ENCODE results near the gene PAXIP1.
"Not testable (repeated sequence)": the region's sequence is repeated elsewhere in the genome, so short reads cannot be mapped to it uniquely, and the experiment has no call there.

PAXIP1 gene

GRCh38 chr7:155038335-155038734, 35.4 kb upstream of the PAXIP1 start:
- Histone ChIP-seq H4K12ac (ENCODE audit: low read depth, low read length) (no peak overlapping the region), H3K4me3 (ENCODE audit: low read depth, low read length) (no peak overlapping the region), H3K27me3 (ENCODE audit: insufficient read depth, low read length) (no peaks in the 10 kb centered on the region), H2AFZ (ENCODE audit: insufficient read depth, low read length, poor library complexity) (no peak overlapping the region), H3K9ac (ENCODE audit: low read length) (no peak overlapping the region), H3K18ac (ENCODE audit: low read length) (no peak overlapping the region), H2AK5ac (ENCODE audit: low read length) (no peak overlapping the region), H3K23ac (ENCODE audit: low read length) (no peak overlapping the region), H4K8ac (ENCODE audit: low read depth, low read length) (no peak overlapping the region), H3K4me1 (ENCODE audit: control insufficient read depth in 1 of 2, insufficient read depth in 2 of 2, low read length in 2 of 2) (no peaks in the 10 kb centered on the region), H2BK12ac (ENCODE audit: low read length) (no peak overlapping the region), H2BK120ac (ENCODE audit: insufficient read depth, low read length, poor library complexity) (no peak overlapping the region), H3K79me1 (ENCODE audit: low read length) (no peaks in the 10 kb centered on the region), H3K79me2 (ENCODE audit: control insufficient read depth, insufficient read depth, low read length, poor library complexity) (no peaks in the 10 kb centered on the region), H3K9me3 (ENCODE audit: insufficient read depth, low read depth, low read length) (no peaks in the 10 kb centered on the region), H4K91ac (ENCODE audit: low read depth, low read length) (no peak overlapping the region), H2BK5ac (ENCODE audit: low read depth, low read length, poor library complexity) (no peak overlapping the region), H3K14ac (ENCODE audit: low read length) (no peak overlapping the region), H3K36me3 (ENCODE audit: control insufficient read depth in 1 of 2, insufficient read depth in 2 of 2, low read length in 2 of 2) (no peaks in the 10 kb centered on the region), H3K4ac (ENCODE audit: low read depth, low read length) (no peak overlapping the region), H3K27ac (ENCODE audit: low read depth, low read length) (no peak overlapping the region), H3K4me2 (ENCODE audit: low read length) (no peak overlapping the region)
- DNase-seq, result no peak
- no CpG with 5 or more reads among the region's 4 CpGs for WGBS (ENCODE audit: extremely low coverage, insufficient coverage, insufficient read length)

- not testable (repeated sequence) for DNase-seq
- WGBS (ENCODE audit: extremely low coverage, insufficient coverage, insufficient read length), result no CpG with 5 or more reads among the region's 15 CpGs
Measured at GRCh38 chr7:155034495-155034894, 31.6 kb upstream of the PAXIP1 start.

DNA sequence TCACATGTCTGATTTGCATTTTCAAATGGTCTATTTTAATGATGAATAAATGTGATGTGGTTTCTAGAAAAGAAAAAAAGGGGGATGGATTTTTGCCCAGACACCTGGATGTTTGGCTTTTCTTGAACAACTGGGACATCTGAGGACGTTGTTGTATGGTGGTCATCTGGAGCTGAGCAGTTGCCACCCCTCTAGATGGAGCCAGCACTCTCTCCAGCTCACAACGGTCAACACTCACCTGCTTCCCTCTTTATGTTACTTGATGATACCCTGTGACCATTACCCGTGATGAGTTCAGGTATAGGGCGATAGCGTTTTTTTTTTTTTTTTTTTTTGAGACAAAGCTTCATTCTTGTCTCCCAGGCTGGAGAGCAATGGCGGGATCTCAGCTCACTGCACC, 30.1 kb upstream of the PAXIP1 start:
- H3K4me2 ChIP-seq (ENCODE audit: low read length), result no peak overlapping the region

More at GRCh38 chr7:155034495-155034894, 31.6 kb upstream of the PAXIP1 start:
- not testable (repeated sequence) for H2BK12ac ChIP-seq (ENCODE audit: low read length); H2BK120ac ChIP-seq (ENCODE audit: insufficient read depth, low read length, poor library complexity); H3K4me2 ChIP-seq (ENCODE audit: low read length); H3K4me3 ChIP-seq (ENCODE audit: low read depth, low read length); H3K4me1 ChIP-seq (ENCODE audit: control insufficient read depth in 1 of 2, insufficient read depth in 2 of 2, low read length in 2 of 2); H3K14ac ChIP-seq (ENCODE audit: low read length); H4K12ac ChIP-seq (ENCODE audit: low read depth, low read length); H3K18ac ChIP-seq (ENCODE audit: low read length); H2AK5ac ChIP-seq (ENCODE audit: low read length); H4K8ac ChIP-seq (ENCODE audit: low read depth, low read length); H3K36me3 ChIP-seq (ENCODE audit: control insufficient read depth in 1 of 2, insufficient read depth in 2 of 2, low read length in 2 of 2); H3K27ac ChIP-seq (ENCODE audit: low read depth, low read length); H2AFZ ChIP-seq (ENCODE audit: insufficient read depth, low read length, poor library complexity); H3K79me2 ChIP-seq (ENCODE audit: control insufficient read depth, insufficient read depth, low read length, poor library complexity); H3K23ac ChIP-seq (ENCODE audit: low read length); H3K9me3 ChIP-seq (ENCODE audit: insufficient read depth, low read depth, low read length); H3K27me3 ChIP-seq (ENCODE audit: insufficient read depth, low read length); H3K4ac ChIP-seq (ENCODE audit: low read depth, low read length); H3K9ac ChIP-seq (ENCODE audit: low read length); H3K79me1 ChIP-seq (ENCODE audit: low read length); H4K91ac ChIP-seq (ENCODE audit: low read depth, low read length); H2BK5ac ChIP-seq (ENCODE audit: low read depth, low read length, poor library complexity)

GRCh38 chr7:155027879-155028278, 25.0 kb upstream of the PAXIP1 start:
- WGBS (ENCODE audit: extremely low coverage, insufficient coverage, insufficient read length), result no CpG with 5 or more reads among the region's 1 CpG
- Histone ChIP-seq H2AK5ac (ENCODE audit: low read length) (no peak overlapping the region), H3K18ac (ENCODE audit: low read length) (no peak overlapping the region), H4K8ac (ENCODE audit: low read depth, low read length) (no peak overlapping the region), H3K4me3 (ENCODE audit: low read depth, low read length) (no peak overlapping the region), H2BK5ac (ENCODE audit: low read depth, low read length, poor library complexity) (no peak overlapping the region), H2BK12ac (ENCODE audit: low read length) (no peak overlapping the region), H3K4me2 (ENCODE audit: low read length) (no peak overlapping the region), H4K12ac (ENCODE audit: low read depth, low read length) (no peak overlapping the region), H3K4me1 (ENCODE audit: control insufficient read depth in 1 of 2, insufficient read depth in 2 of 2, low read length in 2 of 2) (no peaks in the 10 kb centered on the region), H3K27me3 (ENCODE audit: insufficient read depth, low read length) (no peaks in the 10 kb centered on the region), H3K79me1 (ENCODE audit: low read length) (no peaks in the 10 kb centered on the region), H3K9me3 (ENCODE audit: insufficient read depth, low read depth, low read length) (no peaks in the 10 kb centered on the region), H3K27ac (ENCODE audit: low read depth, low read length) (no peak overlapping the region), H3K14ac (ENCODE audit: low read length) (no peak overlapping the region), H3K4ac (ENCODE audit: low read depth, low read length) (no peak overlapping the region), H3K23ac (ENCODE audit: low read length) (no peak overlapping the region), H2BK120ac (ENCODE audit: insufficient read depth, low read length, poor library complexity) (no peak overlapping the region), H4K91ac (ENCODE audit: low read depth, low read length) (no peak overlapping the region), H3K9ac (ENCODE audit: low read length) (no peak overlapping the region), H2AFZ (ENCODE audit: insufficient read depth, low read length, poor library complexity) (no peak overlapping the region), H3K79me2 (ENCODE audit: control insufficient read depth, insufficient read depth, low read length, poor library complexity) (no peaks in the 10 kb centered on the region), H3K36me3 (ENCODE audit: control insufficient read depth in 1 of 2, insufficient read depth in 2 of 2, low read length in 2 of 2) (no peaks in the 10 kb centered on the region)
- DNase-seq, result no peak

More for the DNA sequence above, 30.1 kb upstream of the PAXIP1 start:
- Histone ChIP-seq H3K79me2 (ENCODE audit: control insufficient read depth, insufficient read depth, low read length, poor library complexity) (no peaks in the 10 kb centered on the region), H3K4ac (ENCODE audit: low read depth, low read length) (no peak overlapping the region), H4K8ac (ENCODE audit: low read depth, low read length) (no peak overlapping the region), H3K23ac (ENCODE audit: low read length) (no peak overlapping the region), H4K12ac (ENCODE audit: low read depth, low read length) (no peak overlapping the region), H3K14ac (ENCODE audit: low read length) (no peak overlapping the region), H3K4me1 (ENCODE audit: control insufficient read depth in 1 of 2, insufficient read depth in 2 of 2, low read length in 2 of 2) (no peaks in the 10 kb centered on the region), H2AK5ac (ENCODE audit: low read length) (no peak overlapping the region), H3K36me3 (ENCODE audit: control insufficient read depth in 1 of 2, insufficient read depth in 2 of 2, low read length in 2 of 2) (no peaks in the 10 kb centered on the region), H2BK12ac (ENCODE audit: low read length) (no peak overlapping the region), H2BK120ac (ENCODE audit: insufficient read depth, low read length, poor library complexity) (no peak overlapping the region), H2BK5ac (ENCODE audit: low read depth, low read length, poor library complexity) (no peak overlapping the region), H3K79me1 (ENCODE audit: low read length) (no peaks in the 10 kb centered on the region), H3K4me3 (ENCODE audit: low read depth, low read length) (no peak overlapping the region), H3K27ac (ENCODE audit: low read depth, low read length) (no peak overlapping the region), H3K27me3 (ENCODE audit: insufficient read depth, low read length) (no peaks in the 10 kb centered on the region), H3K18ac (ENCODE audit: low read length) (no peak overlapping the region), H3K9ac (ENCODE audit: low read length) (no peak overlapping the region), H4K91ac (ENCODE audit: low read depth, low read length) (no peak overlapping the region), H2AFZ (ENCODE audit: insufficient read depth, low read length, poor library complexity) (no peak overlapping the region), H3K9me3 (ENCODE audit: insufficient read depth, low read depth, low read length) (no peaks in the 10 kb centered on the region)
- DNase-seq, result no peak
- no CpG with 5 or more reads among the region's 6 CpGs for WGBS (ENCODE audit: extremely low coverage, insufficient coverage, insufficient read length)
